ENCODE data around the gene ADA.

The ADA gene

GRCh38 chr20:44621939-44622338 lies 29.6 kb downstream of the ADA start:
- DNase-seq: no peak

GRCh38 chr20:44621325-44621724 lies 30.2 kb downstream of the ADA start:
- DNase-seq: no peak

- DNase-seq: no peak
These were observed 31.5 kb downstream of the ADA start for GRCh38 chr20:44620030-44620429.

GRCh38 chr20:44619294-44619693 lies 32.2 kb downstream of the ADA start:
- DNase-seq: no peak

- DNase-seq: no peak
These were observed 33.2 kb downstream of the ADA start for GRCh38 chr20:44618318-44618731.

- no peak for DNase-seq
These were observed 34.9 kb downstream of the ADA start for GRCh38 chr20:44616604-44616964.

GRCh38 chr20:44615876-44616603 lies 35.5 kb downstream of the ADA start:
- DNase-seq: no peak

- no peak for DNase-seq
These were observed 36.2 kb downstream of the ADA start for GRCh38 chr20:44615169-44615791.

GRCh38 chr20:44614525-44614924 lies 37.0 kb downstream of the ADA start:
- DNase-seq: no peak

GRCh38 chr20:44613575-44613974 lies 37.9 kb downstream of the ADA start:
- no peak for DNase-seq

- DNase-seq: no peak
These were observed 41.1 kb downstream of the ADA start for GRCh38 chr20:44610313-44610962.

- peak; percentile 15 for DNase-seq
These were observed 41.8 kb downstream of the ADA start for GRCh38 chr20:44609516-44610312.

- no peak for DNase-seq
These were observed 42.4 kb downstream of the ADA start for GRCh38 chr20:44609006-44609515.

- DNase-seq: no peak
These were observed 44.6 kb downstream of the ADA start for GRCh38 chr20:44606725-44607441.

- DNase-seq: no peak
These were observed 48.2 kb downstream of the ADA start for GRCh38 chr20:44603327-44603726.

GRCh38 chr20:44601801-44602204 lies 49.7 kb downstream of the ADA start:
- no peak for DNase-seq

- DNase-seq: no peak
These were observed 50.2 kb downstream of the ADA start for GRCh38 chr20:44601236-44601671.

- no peak for DNase-seq
These were observed 50.7 kb downstream of the ADA start for GRCh38 chr20:44600758-44601201.

- no peak for DNase-seq
These were observed 51.2 kb downstream of the ADA start for GRCh38 chr20:44600301-44600700.

- DNase-seq: no peak
These were observed 51.8 kb downstream of the ADA start for GRCh38 chr20:44599715-44600114.

- no peak for DNase-seq
These were observed 52.8 kb downstream of the ADA start for GRCh38 chr20:44598423-44599305.
